Measurements from ENCODE around the gene HINT3. TPM values are rescaled to one million over a fixed set of nuclear protein-coding genes. Genes with fewer than 3 reads are reported as not detected.
"Not testable (repeated sequence)": the region's sequence is repeated elsewhere in the genome, so short reads cannot be mapped to it uniquely, and the experiment has no call there.

Gene HINT3
- total RNA-seq, 3 donors from 2014 or later = 23.2 to 32.9 (median 23.2) TPM

DNA sequence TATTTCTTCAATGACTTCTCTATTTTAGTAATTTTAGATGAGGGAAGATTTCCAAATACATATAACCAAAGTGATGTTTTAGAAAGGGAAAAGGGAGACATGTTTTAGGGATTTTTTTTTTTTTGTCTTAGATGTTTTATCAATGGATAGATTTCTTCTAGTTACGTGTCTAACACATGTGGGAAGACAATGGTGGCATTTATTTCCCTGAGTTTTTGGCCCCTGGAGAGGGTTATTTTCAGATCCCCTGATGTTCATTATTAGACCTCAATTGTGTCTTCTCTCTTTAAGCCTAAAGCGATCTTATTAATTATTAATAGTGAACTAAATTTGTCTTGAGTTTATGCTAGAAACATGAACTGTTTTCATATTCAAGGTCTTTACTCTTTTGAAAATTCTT is 60.0 kb downstream of the HINT3 start:
- Histone ChIP-seq H3K4me3 (no peak overlapping the region), H3K4me1 (ENCODE audit: low read depth) (no peaks in the 10 kb centered on the region), H3K36me3 (ENCODE audit: low read depth) (no peaks in the 10 kb centered on the region), H3K9me3 (no peaks in the 10 kb centered on the region)
- TF ChIP-seq, protein P1, sequence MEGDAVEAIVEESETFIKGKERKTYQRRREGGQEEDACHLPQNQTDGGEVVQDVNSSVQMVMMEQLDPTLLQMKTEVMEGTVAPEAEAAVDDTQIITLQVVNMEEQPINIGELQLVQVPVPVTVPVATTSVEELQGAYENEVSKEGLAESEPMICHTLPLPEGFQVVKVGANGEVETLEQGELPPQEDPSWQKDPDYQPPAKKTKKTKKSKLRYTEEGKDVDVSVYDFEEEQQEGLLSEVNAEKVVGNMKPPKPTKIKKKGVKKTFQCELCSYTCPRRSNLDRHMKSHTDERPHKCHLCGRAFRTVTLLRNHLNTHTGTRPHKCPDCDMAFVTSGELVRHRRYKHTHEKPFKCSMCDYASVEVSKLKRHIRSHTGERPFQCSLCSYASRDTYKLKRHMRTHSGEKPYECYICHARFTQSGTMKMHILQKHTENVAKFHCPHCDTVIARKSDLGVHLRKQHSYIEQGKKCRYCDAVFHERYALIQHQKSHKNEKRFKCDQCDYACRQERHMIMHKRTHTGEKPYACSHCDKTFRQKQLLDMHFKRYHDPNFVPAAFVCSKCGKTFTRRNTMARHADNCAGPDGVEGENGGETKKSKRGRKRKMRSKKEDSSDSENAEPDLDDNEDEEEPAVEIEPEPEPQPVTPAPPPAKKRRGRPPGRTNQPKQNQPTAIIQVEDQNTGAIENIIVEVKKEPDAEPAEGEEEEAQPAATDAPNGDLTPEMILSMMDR (IDR thresholded peaks at IDR 0.05) = no peak
- no peak for DNase-seq
- intact Hi-C loops (cut with DNase I, micrococcal nuclease) = no loop called here
- ATAC-seq = no peak

DNA sequence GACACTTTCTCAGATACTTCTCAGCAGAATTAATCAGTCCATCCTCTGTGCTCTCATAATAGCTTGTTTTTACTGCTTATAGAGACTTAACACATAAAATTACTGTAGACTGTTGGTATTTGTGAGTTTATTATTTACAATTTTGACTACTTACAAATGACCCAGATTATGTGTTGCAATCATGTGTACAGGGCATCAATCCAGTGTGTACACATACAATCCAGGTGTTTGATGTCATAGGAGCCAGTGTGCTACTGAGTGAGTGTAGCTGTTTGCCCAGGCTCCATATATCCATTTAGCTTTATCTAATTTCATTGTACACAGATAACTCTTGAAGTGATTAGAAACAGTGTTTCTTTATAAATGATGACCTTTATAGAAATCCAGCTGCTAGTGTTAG is 61.1 kb downstream of the HINT3 start:
- H3K36me3 ChIP-seq (ENCODE audit: low read depth) = no peaks in the 10 kb centered on the region
- no peak for ATAC-seq
- DNase-seq = no peak

DNA sequence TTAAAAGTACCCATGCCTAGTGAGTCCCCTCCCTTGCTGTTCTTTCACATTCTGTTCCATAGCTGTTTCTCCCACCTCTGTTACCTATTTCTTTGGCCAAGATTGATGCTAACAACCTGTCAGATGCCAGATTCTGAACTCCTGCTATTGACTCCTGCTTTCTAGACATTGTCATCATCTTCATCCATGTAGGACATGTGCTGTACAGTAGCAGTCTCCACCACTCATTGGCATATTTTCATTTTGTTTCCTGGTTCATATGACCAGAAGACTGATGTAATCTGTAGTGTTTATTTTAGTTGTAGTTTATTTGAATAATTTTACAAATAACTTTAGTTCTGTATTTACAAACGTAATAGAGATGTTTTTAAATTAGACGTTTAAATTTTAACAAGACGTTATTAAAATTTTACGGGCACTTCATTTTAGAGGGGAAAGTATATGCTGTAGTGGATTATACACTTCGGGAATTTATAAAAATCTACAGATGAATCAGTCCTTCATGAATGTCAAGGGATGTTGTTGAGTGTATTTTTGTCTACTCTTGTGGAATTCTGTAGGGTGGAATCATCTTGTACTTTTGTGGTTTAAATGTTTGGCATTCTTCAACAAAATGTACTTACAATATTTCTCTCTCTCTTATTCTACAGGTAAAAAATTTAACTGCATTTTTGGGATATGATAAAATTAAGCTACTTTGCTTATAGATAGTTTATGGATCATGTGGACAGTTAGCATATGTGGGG is 63.9 kb downstream of the HINT3 start:
- Histone ChIP-seq H3K9me3 (no peaks in the 10 kb centered on the region), H3K36me3 (ENCODE audit: low read depth) (no peaks in the 10 kb centered on the region), H3K4me3 (no peak overlapping the region), H3K4me1 (ENCODE audit: low read depth) (no peaks in the 10 kb centered on the region)
- ATAC-seq (no peak), DNase-seq (no peak)
- intact Hi-C loops (cut with DNase I, micrococcal nuclease) = loop anchor here in 1 of 2 donors (5.0 kb wide), 1 partner anchor 227 kb away; no protein-coding TSS in a partner anchor
- TF ChIP-seq, protein P1 (IDR thresholded peaks at IDR 0.05) = no peak

More for the DNA sequence above, 61.1 kb downstream of the HINT3 start:
- Histone ChIP-seq H3K9me3 (no peaks in the 10 kb centered on the region), H3K4me3 (no peak overlapping the region), H3K4me1 (ENCODE audit: low read depth) (no peaks in the 10 kb centered on the region)
- TF ChIP-seq, protein P1 (IDR thresholded peaks at IDR 0.05) = no peak
- intact Hi-C loops (cut with DNase I, micrococcal nuclease) = no loop called here

DNA sequence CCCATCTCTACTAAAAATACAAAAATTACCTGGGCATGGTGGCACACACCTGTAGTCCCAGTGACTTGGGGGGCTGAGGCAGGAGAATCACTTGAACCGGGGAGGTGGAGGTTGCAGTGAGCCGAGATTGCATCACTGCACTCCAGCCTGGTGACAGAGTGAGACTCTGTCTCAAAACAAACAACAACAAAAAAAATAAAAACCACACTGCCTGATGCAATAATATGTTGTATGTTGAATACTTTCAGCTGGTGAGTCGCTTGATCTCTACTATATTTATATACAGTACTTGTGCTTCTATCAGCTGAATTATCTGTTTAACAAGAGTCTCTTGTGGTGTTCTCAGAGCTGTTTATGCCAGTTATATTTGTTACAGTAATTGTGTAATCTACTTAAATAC is 66.9 kb downstream of the HINT3 start:
- intact Hi-C loops (cut with DNase I, micrococcal nuclease) = loop anchor here in 1 of 2 donors (5.0 kb wide), 1 partner anchor 224 kb away; no protein-coding TSS in a partner anchor
- not testable (repeated sequence) for H3K4me1 ChIP-seq (ENCODE audit: low read depth); DNase-seq; H3K4me3 ChIP-seq; H3K36me3 ChIP-seq (ENCODE audit: low read depth); ATAC-seq; H3K9me3 ChIP-seq

DNA sequence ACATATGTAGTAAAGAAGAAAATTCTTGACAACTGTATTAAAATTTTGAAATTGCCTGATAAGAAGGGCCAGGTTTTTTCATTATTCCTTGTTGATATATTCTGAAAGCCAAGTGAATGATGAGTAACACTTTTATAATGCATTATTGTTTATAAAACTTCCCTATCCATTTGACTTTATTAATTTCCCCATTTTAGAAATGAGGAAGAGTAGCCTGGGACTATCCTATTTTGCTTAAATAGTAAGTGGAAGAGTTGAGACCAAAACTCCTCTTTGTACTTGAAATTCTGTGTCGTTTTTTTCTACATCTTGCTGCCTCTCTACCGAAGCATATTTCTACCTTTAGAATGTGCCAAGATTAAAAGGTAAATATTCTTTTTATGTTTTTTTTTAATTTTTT is 69.4 kb downstream of the HINT3 start:
- H3K4me3 ChIP-seq = no peak overlapping the region
- no peaks in the 10 kb centered on the region for H3K4me1 ChIP-seq (ENCODE audit: low read depth)
- intact Hi-C loops (cut with DNase I, micrococcal nuclease) = no loop called here
- no peaks in the 10 kb centered on the region for H3K9me3 ChIP-seq
- no peaks in the 10 kb centered on the region for H3K36me3 ChIP-seq (ENCODE audit: low read depth)
- TF ChIP-seq, protein P1 (IDR thresholded peaks at IDR 0.05) = no peak
- no peak for ATAC-seq
- DNase-seq = no peak

DNA sequence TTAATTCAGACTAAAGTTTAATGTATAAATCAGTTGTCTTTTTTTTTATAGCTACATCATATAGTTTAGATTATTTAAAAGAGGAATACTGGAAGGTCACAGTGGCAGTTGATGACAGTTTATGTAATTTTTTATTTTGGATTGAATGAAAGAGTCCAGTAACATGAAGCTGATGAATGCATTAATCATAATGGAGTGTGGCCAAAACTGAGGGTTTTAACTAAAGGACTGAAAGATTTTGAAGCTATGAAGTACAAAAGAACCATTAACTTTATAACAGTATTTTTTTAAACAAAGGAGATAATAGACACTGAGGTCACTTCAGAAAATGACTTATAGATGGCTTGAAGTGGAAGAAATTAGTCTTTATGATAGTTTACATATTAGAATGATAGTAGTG is 71.0 kb downstream of the HINT3 start:
- Histone ChIP-seq H3K4me1 (ENCODE audit: low read depth) (no peaks in the 10 kb centered on the region), H3K9me3 (no peaks in the 10 kb centered on the region), H3K4me3 (no peak overlapping the region), H3K36me3 (ENCODE audit: low read depth) (no peaks in the 10 kb centered on the region)
- no peak for DNase-seq
- TF ChIP-seq, protein P1 (IDR thresholded peaks at IDR 0.05) = no peak
- intact Hi-C loops (cut with DNase I, micrococcal nuclease) = no loop called here
- no peak for ATAC-seq

Other genes starting within 250 kb of the HINT3 start
- gene HEY2, start 207.1 kb upstream of the HINT3 start, total RNA-seq = 1 to 10 TPM in 2 of 3 donors, under 1 TPM in 1; 0.58 to 2.9 (median 1.5) TPM
- gene NCOA7, start 165.8 kb upstream of the HINT3 start, total RNA-seq = 10 to 100 TPM; 28.9 to 54.0 (median 49.6) TPM
- gene TRMT11, start 29.8 kb downstream of the HINT3 start, total RNA-seq = 10 to 100 TPM; 20.7 to 22.7 (median 21.5) TPM